CD14-positive monocyte (primary cell): ENCODE data around the gene CDA. TPM values are rescaled to one million over a fixed set of nuclear protein-coding genes. Genes with fewer than 3 reads are reported as not detected.

Experiments used
- DNase-seq, 3 donors: peaks; one replicate each; pipeline ENCODE4 v3.0.0-alpha.2; 2011 to 2022
- H2AFZ ChIP-seq: 2 replicates; pipeline ENCODE4 v1.6.0; 2012; ENCODE audit warnings: mild to moderate bottlenecking, low read depth, low read length, inconsistent platforms; ENCODE audit not compliant: insufficient read depth, poor library complexity, severe bottlenecking
- H3K27ac ChIP-seq, 2 donors: 1 replicate in 1 of 2; 2 replicates in 1 of 2; pipeline ENCODE4 v1.5.1; 2012 to 2013; ENCODE audit warnings: low read length in 2 of 2, control low read depth in 1 of 2, inconsistent platforms in 1 of 2, low read depth in 1 of 2, mild to moderate bottlenecking in 1 of 2
- H3K27me3 ChIP-seq, 2 donors: one replicate each; pipeline versions ENCODE4 v1.6.0 to v1.6.1; 2011 to 2013; ENCODE audit warnings: low read length in 2 of 2; ENCODE audit not compliant: control insufficient read depth in 2 of 2, insufficient read depth in 2 of 2
- H3K36me3 ChIP-seq, 2 donors: replicated peaks in 1 of 2; 1 replicate in 1 of 2; 2 replicates in 1 of 2; pipeline versions ENCODE4 v1.5.1 to v1.6.1; 2012 to 2013; ENCODE audit warnings: low read length in 2 of 2, control low read depth in 1 of 2, inconsistent platforms in 1 of 2, mild to moderate bottlenecking in 1 of 2; ENCODE audit not compliant: insufficient read depth in 2 of 2, control insufficient read depth in 1 of 2
- H3K4me1 ChIP-seq, 2 donors: 1 replicate in 1 of 2; 2 replicates in 1 of 2; pipeline versions ENCODE4 v1.5.1 to v1.6.1; 2012 to 2013; ENCODE audit warnings: low read length in 2 of 2, control low read depth in 1 of 2, inconsistent platforms in 1 of 2, mild to moderate bottlenecking in 1 of 2, moderate library complexity in 1 of 2; ENCODE audit not compliant: insufficient read depth in 2 of 2, control insufficient read depth in 1 of 2
- H3K4me2 ChIP-seq: replicated peaks from 2 replicates; pipeline ENCODE3; 2012; ENCODE audit warnings: low read length, moderate library complexity, mild to moderate bottlenecking; ENCODE audit not compliant: poor library complexity, severe bottlenecking; ENCODE audit errors: extremely low read depth
- H3K4me3 ChIP-seq, 3 experiments: fragments of 200-600 bp in 1 of 3; sonication (generic) in 1 of 3; replicated peaks in 1 of 3; 1 replicate in 2 of 3; 2 replicates in 1 of 3; pipeline ENCODE4 v1.5.1; 2011 to 2013; ENCODE audit warnings: low read length in 3 of 3, mild to moderate bottlenecking in 3 of 3, control low read depth in 2 of 3, low read depth in 2 of 3, inconsistent platforms in 1 of 3, moderate library complexity in 1 of 3
- H3K79me2 ChIP-seq: 2 replicates; pipeline ENCODE4 v1.6.0; 2012; ENCODE audit warnings: mild to moderate bottlenecking, control low read depth, inconsistent platforms, low read length, moderate library complexity; ENCODE audit not compliant: insufficient read depth
- H3K9ac ChIP-seq: 2 replicates; pipeline ENCODE4 v1.6.0; 2017; ENCODE audit warnings: low read length, mild to moderate bottlenecking; ENCODE audit not compliant: insufficient read depth, poor library complexity, severe bottlenecking
- H3K9me3 ChIP-seq, 2 donors: replicated peaks in 1 of 2; 1 replicate in 1 of 2; 2 replicates in 1 of 2; pipeline versions ENCODE4 v1.5.1 to v1.6.1; 2012 to 2013; ENCODE audit warnings: low read length in 2 of 2, control low read depth in 1 of 2; ENCODE audit not compliant: control insufficient read depth in 1 of 2, insufficient read depth in 1 of 2
- H4K20me1 ChIP-seq: 2 replicates; pipeline ENCODE4 v1.6.0; 2012; ENCODE audit warnings: mild to moderate bottlenecking, low read length, control low read depth, moderate library complexity; ENCODE audit not compliant: insufficient read depth
- H3K27ac Mint-ChIP-seq, 7 donors: one replicate each; pipeline ENCODE4 v1.8.0; 2020; ENCODE audit warnings: mild to moderate bottlenecking in 7 of 7, mixed read lengths in 7 of 7, moderate library complexity in 6 of 7, inconsistent platforms in 2 of 7
- H3K27me3 Mint-ChIP-seq, 3 donors: one replicate each; pipeline ENCODE4 v1.8.0; 2021 to 2022; ENCODE audit warnings: low read depth in 3 of 3, mild to moderate bottlenecking in 3 of 3, mixed read lengths in 3 of 3, moderate library complexity in 3 of 3, inconsistent platforms in 1 of 3
- H3K36me3 Mint-ChIP-seq, 2 donors: one replicate each; pipeline ENCODE4 v1.8.0; 2020; ENCODE audit warnings: mixed read lengths in 2 of 2, inconsistent platforms in 1 of 2, mild to moderate bottlenecking in 1 of 2
- H3K4me1 Mint-ChIP-seq: one replicate; pipeline ENCODE4 v1.8.0; 2020; ENCODE audit warnings: mild to moderate bottlenecking, mixed read lengths
- H3K4me3 Mint-ChIP-seq, 2 donors: one replicate each; pipeline ENCODE4 v1.8.0; 2020; ENCODE audit warnings: mild to moderate bottlenecking in 2 of 2, mixed read lengths in 2 of 2, moderate library complexity in 1 of 2
- H3K9me3 Mint-ChIP-seq, 7 donors: one replicate each; pipeline ENCODE4 v1.8.0; 2020 to 2022; ENCODE audit warnings: mixed read lengths in 7 of 7, mild to moderate bottlenecking in 6 of 7, moderate library complexity in 6 of 7, inconsistent platforms in 2 of 7
- CTCF ChIP-seq: fragments of 200-600 bp; IDR thresholded peaks from one replicate; pipeline ENCODE4 v1.8.0; 2022; ENCODE audit warnings: antibody characterized with exemption, mild to moderate bottlenecking
- WGBS: methylation state at CpG from one replicate; pipeline ENCODE4 v1.1.5; 2013; ENCODE audit warnings: missing lambda C conversion rate; ENCODE audit not compliant: insufficient coverage; 5-methylcytosine and 5-hydroxymethylcytosine counted together
- intact Hi-C, 2 donors: fragments of 100-400 bp; cut with micrococcal nuclease; formaldehyde crosslinking; loops; one replicate each; pipeline versions ENCODE4 v1.15.0 to v1.15.1; 2023
- polyA plus RNA-seq, 3 donors: library from polyadenylated mRNA; depleted of rRNA in 1 of 3; unstranded in 2 of 3; stranded (reverse) in 1 of 3; fragments of 300-500 nt in 2 of 3; fragments of >200 nt in 1 of 3; fragmentation: Illumina TruSeq in 2 of 3; gene quantifications; 1 replicate in 2 of 3; 2 replicates in 1 of 3; pipeline ENCODE4 v1.2.3, GENCODE V29; 2012 to 2021

CDA gene
- polyA plus RNA-seq, 3 donors, result 113 to 348 (median 217) TPM

- Histone ChIP-seq H2AFZ (no peak overlapping the region), H3K4me2 (peak overlapping the region; percentile 47), H3K4me1 (peaks cover 42 to 61% of the 10 kb centered on the region in 2 donors), H3K79me2 (peaks cover 75% of the 10 kb centered on the region), H3K36me3 (peaks cover 28 to 59% of the 10 kb centered on the region in 2 donors), H3K27me3 (no peaks in the 10 kb centered on the region), H4K20me1 (peaks cover 27% of the 10 kb centered on the region), H3K9ac (peak overlapping the region; percentile 44), H3K4me3 (peak overlapping the region in 1 of 3 experiments; percentile 54), H3K27ac (peak overlapping the region; percentile 68 to 85), H3K9me3 (peaks cover 0 to 3% of the 10 kb centered on the region in 2 donors)
- TF ChIP-seq CTCF, result no peak
- peak overlapping the region; percentile 83 to 96 (median 94) for H3K27ac Mint-ChIP-seq
- peaks cover 57 to 79% of the 10 kb centered on the region in 2 donors for H3K36me3 Mint-ChIP-seq
- 12% methylated on average over 3 of the region's 9 CpGs for WGBS
- DNase-seq, result peak; percentile 74 to 95 (median 85)
- intact Hi-C loops, result loop anchor here in 1 of 2 donors (1.0 kb wide), 1 partner anchor 16 kb away; no protein-coding TSS in a partner anchor
- peak overlapping the region; percentile 27 to 29 for H3K4me3 Mint-ChIP-seq
- H3K4me1 Mint-ChIP-seq, result peaks cover 59% of the 10 kb centered on the region
- no peaks in the 10 kb centered on the region for H3K27me3 Mint-ChIP-seq
- H3K9me3 Mint-ChIP-seq, result peaks cover 0 to 5% (median 0%) of the 10 kb centered on the region in 7 donors
These were observed 14.9 kb downstream of the CDA start for GRCh38 chr1:20603504-20604464.

GRCh38 chr1:20604678-20605077, 15.8 kb downstream of the CDA start:
- peaks cover 0 to 3% of the 10 kb centered on the region in 2 donors for H3K9me3 ChIP-seq

More at GRCh38 chr1:20604678-20605077, 15.8 kb downstream of the CDA start:
- Histone ChIP-seq H3K36me3 (peaks cover 34 to 67% of the 10 kb centered on the region in 2 donors), H3K4me1 (peaks cover 40 to 57% of the 10 kb centered on the region in 2 donors), H3K79me2 (peaks cover 74% of the 10 kb centered on the region), H3K4me2 (peak overlapping the region; percentile 47), H3K9ac (no peak overlapping the region), H4K20me1 (peaks cover 31% of the 10 kb centered on the region), H3K4me3 (peak overlapping the region in 1 of 3 experiments; percentile 54), H3K27me3 (no peaks in the 10 kb centered on the region), H2AFZ (no peak overlapping the region), H3K27ac (peak overlapping the region; percentile 68 to 85)
- peak overlapping the region in 1 of 2 donors; percentile 70 for H3K4me3 Mint-ChIP-seq
- peak overlapping the region; percentile 83 to 96 (median 94) for H3K27ac Mint-ChIP-seq
- H3K36me3 Mint-ChIP-seq, result peaks cover 59 to 83% of the 10 kb centered on the region in 2 donors
- no peak for TF ChIP-seq CTCF
- 0% methylated on average over 4 of the region's 7 CpGs for WGBS
- H3K4me1 Mint-ChIP-seq, result peaks cover 55% of the 10 kb centered on the region
- intact Hi-C loops, result loop anchor here in 1 of 2 donors (1.0 kb wide), 1 partner anchor 17 kb away; no protein-coding TSS in a partner anchor
- DNase-seq, result peak; percentile 48 to 80 (median 76)
- peaks cover 0 to 2% (median 2%) of the 10 kb centered on the region in 3 donors for H3K27me3 Mint-ChIP-seq
- H3K9me3 Mint-ChIP-seq, result peaks cover 0 to 4% (median 0%) of the 10 kb centered on the region in 7 donors
